Glutamatergic neuron (in vitro differentiated cells): Measurements from ENCODE around the gene EPB41L3. TPM values are rescaled to one million over a fixed set of nuclear protein-coding genes. Genes with fewer than 3 reads are reported as not detected.

Experiments used
- DNase-seq: peaks from one replicate; pipeline ENCODE4 v3.0.0; 2022
- H3K27ac Mint-ChIP-seq: one replicate; pipeline ENCODE4 v1.8.0; 2020; ENCODE audit warnings: mild to moderate bottlenecking, mixed read lengths, inconsistent platforms; ENCODE audit not compliant: unreplicated experiment
- H3K27me3 Mint-ChIP-seq: one replicate; pipeline ENCODE4 v1.8.0; 2020; ENCODE audit warnings: mild to moderate bottlenecking, moderate library complexity, mixed read lengths, inconsistent platforms; ENCODE audit not compliant: unreplicated experiment
- H3K36me3 Mint-ChIP-seq: one replicate; pipeline ENCODE4 v1.8.0; 2020; ENCODE audit warnings: mild to moderate bottlenecking, mixed read lengths, inconsistent platforms; ENCODE audit not compliant: unreplicated experiment
- H3K4me1 Mint-ChIP-seq: one replicate; pipeline ENCODE4 v1.8.0; 2020; ENCODE audit warnings: mild to moderate bottlenecking, low read depth, mixed read lengths, inconsistent platforms; ENCODE audit not compliant: unreplicated experiment
- H3K4me3 Mint-ChIP-seq: one replicate; pipeline ENCODE4 v1.8.0; 2020; ENCODE audit warnings: mild to moderate bottlenecking, mixed read lengths, inconsistent platforms; ENCODE audit not compliant: unreplicated experiment
- H3K9me3 Mint-ChIP-seq: one replicate; pipeline ENCODE4 v1.8.0; 2020; ENCODE audit warnings: mild to moderate bottlenecking, moderate library complexity, mixed read lengths, inconsistent platforms; ENCODE audit not compliant: unreplicated experiment
- CTCF ChIP-seq: fragments of 200-600 bp; sonication (generic); IDR thresholded peaks from one replicate; pipeline ENCODE4 v1.5.0; 2021; ENCODE audit not compliant: partially characterized antibody, unreplicated experiment
- total RNA-seq: library from RNA; stranded (reverse); fragmentation: NEBNext Ultra II Directional; extraction: Animal tissue kit (Norgen Biotek cat#: 25700); gene quantifications from one replicate; pipeline ENCODE4 v1.2.1, GENCODE V29; 2021; ENCODE audit not compliant: unreplicated experiment

EPB41L3 gene
- total RNA-seq, 1 donor from 2014 or later, result 368 TPM

- H3K36me3 Mint-ChIP-seq, result no peaks in the 10 kb centered on the region
- no peaks in the 10 kb centered on the region for H3K27me3 Mint-ChIP-seq
- no peak overlapping the region for H3K4me3 Mint-ChIP-seq
- no peak overlapping the region for H3K27ac Mint-ChIP-seq
- no peak for DNase-seq
- H3K4me1 Mint-ChIP-seq, result peaks cover 3% of the 10 kb centered on the region
- TF ChIP-seq CTCF, result no peak
- no peaks in the 10 kb centered on the region for H3K9me3 Mint-ChIP-seq
These were observed 121.8 kb downstream of the EPB41L3 start for GRCh38 chr18:5421981-5422380.

- Mint-ChIP-seq H3K36me3 (no peaks in the 10 kb centered on the region), H3K27ac (no peak overlapping the region), H3K9me3 (peaks cover 2% of the 10 kb centered on the region)
These were observed 122.9 kb downstream of the EPB41L3 start for GRCh38 chr18:5420906-5421305.

GRCh38 chr18:5419601-5420000 is 124.2 kb downstream of the EPB41L3 start:
- TF ChIP-seq CTCF, result no peak
- H3K9me3 Mint-ChIP-seq, result peaks cover 7% of the 10 kb centered on the region

More at GRCh38 chr18:5420906-5421305, 122.9 kb downstream of the EPB41L3 start:
- TF ChIP-seq CTCF, result no peak
- H3K4me3 Mint-ChIP-seq, result no peak overlapping the region
- H3K27me3 Mint-ChIP-seq, result no peaks in the 10 kb centered on the region
- H3K4me1 Mint-ChIP-seq, result peaks cover 6% of the 10 kb centered on the region
- DNase-seq, result no peak

GRCh38 chr18:5419030-5419429 is 124.8 kb downstream of the EPB41L3 start:
- DNase-seq, result no peak
- no peaks in the 10 kb centered on the region for H3K36me3 Mint-ChIP-seq

More at GRCh38 chr18:5419601-5420000, 124.2 kb downstream of the EPB41L3 start:
- H3K4me3 Mint-ChIP-seq, result no peak overlapping the region
- no peaks in the 10 kb centered on the region for H3K36me3 Mint-ChIP-seq
- H3K4me1 Mint-ChIP-seq, result peaks cover 19% of the 10 kb centered on the region
- H3K27ac Mint-ChIP-seq, result no peak overlapping the region
- H3K27me3 Mint-ChIP-seq, result no peaks in the 10 kb centered on the region
- no peak for DNase-seq

GRCh38 chr18:5417342-5417741 is 126.5 kb downstream of the EPB41L3 start:
- no peaks in the 10 kb centered on the region for H3K36me3 Mint-ChIP-seq
- peaks cover 7% of the 10 kb centered on the region for H3K9me3 Mint-ChIP-seq
- H3K27me3 Mint-ChIP-seq, result no peaks in the 10 kb centered on the region
- no peak for TF ChIP-seq CTCF
- DNase-seq, result no peak
- no peak overlapping the region for H3K4me3 Mint-ChIP-seq
- peaks cover 32% of the 10 kb centered on the region for H3K4me1 Mint-ChIP-seq
- H3K27ac Mint-ChIP-seq, result peak overlapping the region; percentile 9

More at GRCh38 chr18:5419030-5419429, 124.8 kb downstream of the EPB41L3 start:
- Mint-ChIP-seq H3K4me1 (peaks cover 23% of the 10 kb centered on the region), H3K4me3 (no peak overlapping the region), H3K27ac (no peak overlapping the region), H3K27me3 (no peaks in the 10 kb centered on the region), H3K9me3 (peaks cover 7% of the 10 kb centered on the region)
- no peak for TF ChIP-seq CTCF
